ENCODE measurements around the gene BANK1. TPM values are rescaled to one million over a fixed set of nuclear protein-coding genes. Genes with fewer than 3 reads are reported as not detected.

BANK1 gene
- polyA plus RNA-seq, 1 of the 3 experiments (the other 2 are of a cell fraction), result not detected

DNA sequence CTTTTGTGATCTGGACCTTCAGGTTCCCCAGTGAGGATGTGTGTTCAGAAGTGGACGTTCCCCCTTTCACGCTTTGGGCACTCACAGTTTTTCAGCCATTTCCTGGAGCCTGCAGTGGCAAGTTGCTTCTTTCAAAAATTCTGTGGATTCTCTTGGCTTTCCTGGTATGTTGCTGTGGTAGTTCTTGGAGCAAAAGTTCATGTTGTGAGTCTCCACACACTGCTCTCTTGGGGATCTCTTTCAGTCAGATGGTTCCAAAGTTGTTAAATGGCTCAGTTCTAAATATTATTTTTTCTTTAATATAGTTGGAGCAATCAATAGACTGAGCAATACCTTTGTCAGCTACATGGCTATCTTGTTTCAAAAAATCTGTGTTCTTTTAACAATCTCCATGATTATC, 28.5 kb upstream of the BANK1 start:
- H4K20me1 ChIP-seq (ENCODE audit: insufficient read depth), result no peaks in the 10 kb centered on the region
- no peaks in the 10 kb centered on the region for H3K9me3 ChIP-seq
- no peaks in the 10 kb centered on the region for H3K79me2 ChIP-seq (ENCODE audit: insufficient read depth)
- H3K4me1 ChIP-seq (ENCODE audit: control insufficient read depth in 1 of 2, insufficient read depth in 2 of 2, low read depth in 1 of 2, low read length in 1 of 2), result no peaks in the 10 kb centered on the region
- H3K27ac ChIP-seq (ENCODE audit: low read depth in 2 of 2, low read length in 1 of 2), result no peak overlapping the region
- H3K27me3 ChIP-seq (ENCODE audit: insufficient read depth), result no peaks in the 10 kb centered on the region
- H3K4me3 ChIP-seq (ENCODE audit: low read depth in 2 of 2, low read length in 1 of 2), result no peak overlapping the region
- TF ChIP-seq POLR2AphosphoS5 (IDR thresholded peaks at IDR 0.05; ENCODE audit: low read depth, low read length) (no peak), TEAD4 (IDR thresholded peaks at IDR 0.05; ENCODE audit: borderline replicate concordance, insufficient read depth) (no peak), GABPA (IDR thresholded peaks at IDR 0.05; ENCODE audit: low read depth) (no peak), NRF1 (IDR thresholded peaks at IDR 0.05; ENCODE audit: low read depth, low read length) (no peak), SMC3 (IDR thresholded peaks at IDR 0.05; ENCODE audit: low read depth, low read length) (no peak), RFX5 (IDR thresholded peaks at IDR 0.05; ENCODE audit: low read length) (no peak), MEF2A (IDR thresholded peaks at IDR 0.05; ENCODE audit: borderline replicate concordance, low read depth) (no peak), FOSL2 (IDR thresholded peaks at IDR 0.05; ENCODE audit: borderline replicate concordance, low read depth) (no peak), CHD2 (IDR thresholded peaks at IDR 0.05; ENCODE audit: low read length, partially characterized antibody) (no peak), USF1 (IDR thresholded peaks at IDR 0.05; ENCODE audit: borderline replicate concordance, low read depth) (no peak), MXI1 (IDR thresholded peaks at IDR 0.05; ENCODE audit: low read depth, low read length) (no peak), RAD21 (IDR thresholded peaks at IDR 0.05; ENCODE audit: low read length) (no peak), USF2 (IDR thresholded peaks at IDR 0.05; ENCODE audit: borderline replicate concordance, low read depth, low read length) (no peak), RXRA (IDR thresholded peaks at IDR 0.05; ENCODE audit: borderline replicate concordance, low read depth) (no peak), ZBTB33 (IDR thresholded peaks at IDR 0.05; ENCODE audit: borderline replicate concordance, low read depth) (no peak), RCOR1 (IDR thresholded peaks at IDR 0.05; ENCODE audit: low read length) (no peak), FOXM1 (IDR thresholded peaks at IDR 0.05; ENCODE audit: low read depth) (no peak), JUND (IDR thresholded peaks at IDR 0.05) (no peak)
- TF ChIP-seq, protein P1, sequence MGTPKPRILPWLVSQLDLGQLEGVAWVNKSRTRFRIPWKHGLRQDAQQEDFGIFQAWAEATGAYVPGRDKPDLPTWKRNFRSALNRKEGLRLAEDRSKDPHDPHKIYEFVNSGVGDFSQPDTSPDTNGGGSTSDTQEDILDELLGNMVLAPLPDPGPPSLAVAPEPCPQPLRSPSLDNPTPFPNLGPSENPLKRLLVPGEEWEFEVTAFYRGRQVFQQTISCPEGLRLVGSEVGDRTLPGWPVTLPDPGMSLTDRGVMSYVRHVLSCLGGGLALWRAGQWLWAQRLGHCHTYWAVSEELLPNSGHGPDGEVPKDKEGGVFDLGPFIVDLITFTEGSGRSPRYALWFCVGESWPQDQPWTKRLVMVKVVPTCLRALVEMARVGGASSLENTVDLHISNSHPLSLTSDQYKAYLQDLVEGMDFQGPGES (IDR thresholded peaks at IDR 0.05; ENCODE audit: low read depth, low read length), result no peak
- ChIA-PET POLR2A (no interaction called here), CTCF (no interaction called here)
- no peaks in the 10 kb centered on the region for H3K36me3 ChIP-seq (replicated peaks in 1 of 2; ENCODE audit: control insufficient read depth in 1 of 2, insufficient read depth in 2 of 2, low read length in 1 of 2)
- H2AFZ ChIP-seq (ENCODE audit: low read depth), result no peak overlapping the region
- no peaks in the 10 kb centered on the region for H3K9me2 ChIP-seq
- DNase-seq, result no peak
- H3F3A ChIP-seq (replicated peaks; ENCODE audit: insufficient read depth), result no peaks in the 10 kb centered on the region
- no peak overlapping the region for H3K9ac ChIP-seq
- 92% methylated on average over 2 of the region's 2 CpGs for WGBS (ENCODE audit: low lambda C conversion rate)
- H3K4me2 ChIP-seq, result no peak overlapping the region
